ENCODE data around the gene EPN2.

Gene EPN2

DNA sequence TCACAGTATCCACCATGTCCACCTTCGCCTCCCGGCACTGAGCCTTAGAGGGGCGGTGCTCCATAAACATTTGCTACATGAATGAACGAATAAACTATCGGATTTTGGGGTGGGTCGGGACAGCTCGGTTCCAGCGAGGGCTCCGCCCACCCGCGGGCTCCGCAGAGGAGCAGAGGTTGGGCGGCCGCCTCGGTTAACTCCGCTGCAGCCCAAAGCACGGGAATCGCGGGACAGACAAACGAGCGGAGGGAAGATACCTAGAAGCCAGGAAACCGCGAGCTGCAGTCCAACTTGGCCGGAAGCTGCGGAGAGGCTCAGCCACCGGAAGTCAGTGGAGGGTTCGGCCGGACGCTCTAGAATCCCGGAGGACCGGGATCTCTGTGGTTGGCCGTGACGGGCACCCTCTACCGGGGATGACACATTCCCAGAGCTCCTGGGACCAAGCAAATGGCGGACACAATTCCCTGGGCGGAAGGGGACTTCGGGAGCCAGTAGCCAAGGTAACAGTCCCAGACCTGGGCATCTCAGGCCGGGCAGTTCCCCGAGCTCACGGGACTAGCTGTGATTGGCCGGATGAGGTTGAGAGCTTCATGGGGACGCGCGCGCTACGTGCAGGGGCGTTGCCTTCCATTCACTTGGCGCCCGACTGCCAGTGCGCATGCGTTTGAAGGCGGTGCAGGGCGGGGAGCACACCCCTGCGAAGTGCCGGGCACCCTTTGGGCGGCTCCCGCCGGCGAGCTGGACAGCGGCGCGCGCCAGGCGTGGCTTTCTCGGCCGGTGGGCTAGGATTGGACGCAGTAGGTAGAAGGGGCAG lies 140.6 kb downstream of the EPN2 start:
- H3K4me1 ChIP-seq (ENCODE audit: low read depth, poor library complexity, severe bottlenecking) = peaks cover 8% of the 10 kb centered on the region
- peak overlapping the region; percentile 72 for H3K27ac ChIP-seq
- peak overlapping the region; percentile 86 for H3K4me2 ChIP-seq
- no peak overlapping the region for H3K4me3 ChIP-seq (IDR thresholded peaks at IDR 0.05; ENCODE audit: insufficient read depth, low read depth, low read length)
- H3K79me2 ChIP-seq (ENCODE audit: insufficient read depth, low read depth) = no peaks in the 10 kb centered on the region
- peak overlapping the region; percentile 62; the same call in 1 of the 2 replicates for H3K9ac ChIP-seq
- no peak for TF ChIP-seq CTCF (conservative IDR thresholded peaks at IDR 0.05; ENCODE audit: low read depth, low read length)
- no peaks in the 10 kb centered on the region for H3K36me3 ChIP-seq (ENCODE audit: insufficient read depth)
- no peaks in the 10 kb centered on the region for H3K27me3 ChIP-seq (ENCODE audit: insufficient read depth, low read depth)
- H2AFZ ChIP-seq (ENCODE audit: low read depth) = peak overlapping the region; percentile 77
- no peaks in the 10 kb centered on the region for H4K20me1 ChIP-seq (ENCODE audit: insufficient read depth)

DNA sequence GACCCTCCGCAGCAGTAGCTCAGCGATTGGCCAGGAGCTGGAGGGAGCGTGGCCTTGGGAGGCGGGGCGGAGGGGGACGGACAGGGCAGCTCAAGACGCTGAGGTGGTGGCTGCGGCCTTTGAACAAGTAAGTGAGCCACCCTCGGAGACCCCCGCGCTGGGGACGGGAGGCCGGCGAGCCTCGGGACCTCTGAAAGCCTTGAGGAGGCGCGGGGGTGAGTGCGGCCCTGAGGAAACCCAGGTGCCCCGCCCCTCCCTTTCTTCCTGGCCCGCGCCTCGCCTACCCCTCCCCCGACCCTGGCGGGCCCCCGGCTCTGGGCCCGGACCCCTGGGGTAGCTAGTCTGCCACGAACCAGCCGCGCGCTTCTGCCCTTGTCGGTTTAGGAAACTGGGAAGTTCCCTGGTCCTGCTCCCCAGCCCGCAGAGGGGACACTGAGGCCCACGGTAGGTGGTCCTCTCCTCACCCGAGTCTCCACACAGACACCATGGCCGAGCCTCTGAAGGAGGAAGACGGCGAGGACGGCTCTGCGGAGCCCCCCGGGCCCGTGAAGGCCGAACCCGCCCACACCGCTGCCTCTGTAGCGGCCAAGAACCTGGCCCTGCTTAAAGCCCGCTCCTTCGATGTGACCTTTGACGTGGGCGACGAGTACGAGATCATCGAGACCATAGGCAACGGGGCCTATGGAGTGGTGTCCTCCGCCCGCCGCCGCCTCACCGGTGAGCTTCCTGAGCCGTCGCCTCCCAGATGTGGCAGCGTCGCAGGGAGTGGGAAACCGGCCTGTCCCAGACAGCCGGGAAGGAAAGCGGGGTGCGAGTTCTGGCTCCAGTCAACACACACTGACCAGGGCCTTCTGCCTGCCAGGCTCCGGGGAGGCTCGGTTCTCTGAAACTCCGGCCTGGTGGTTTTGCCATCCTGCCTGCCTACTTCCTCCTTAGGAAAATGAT lies 141.5 kb downstream of the EPN2 start, which contains the start of gene MAPK7:
MAPK7 (plus strand) TSS at position 83 of the 945 bp plus-strand sequence; CDS start at position 486, 403 bp downstream.
- Histone ChIP-seq H3K27me3 (ENCODE audit: insufficient read depth, low read depth) (no peaks in the 10 kb centered on the region), H3K27ac (peak within 1 kb of the TSS; percentile 72), H3K4me2 (peak within 1 kb of the TSS; percentile 86), H2AFZ (ENCODE audit: low read depth) (peak within 1 kb of the TSS; percentile 77), H3K4me1 (ENCODE audit: low read depth, poor library complexity, severe bottlenecking) (peaks cover 8% of the 10 kb centered on the region), H4K20me1 (ENCODE audit: insufficient read depth) (no peaks in the 10 kb centered on the region), H3K36me3 (ENCODE audit: insufficient read depth) (no peaks in the 10 kb centered on the region), H3K9ac (peak within 1 kb of the TSS; percentile 62; the same call in 1 of the 2 replicates), H3K4me3 (IDR thresholded peaks at IDR 0.05; ENCODE audit: insufficient read depth, low read depth, low read length) (no peak within 1 kb of the TSS), H3K79me2 (ENCODE audit: insufficient read depth, low read depth) (no peaks in the 10 kb centered on the region)
- TF ChIP-seq CTCF (conservative IDR thresholded peaks at IDR 0.05; ENCODE audit: low read depth, low read length) = no peak

GRCh38 chr17:19379361-19380065 lies 142.3 kb downstream of the EPN2 start:
- H2AFZ ChIP-seq (ENCODE audit: low read depth) = no peak overlapping the region
- H3K4me2 ChIP-seq = peak overlapping the region; percentile 74; the same call in 1 of the 2 replicates
- no peak overlapping the region for H3K27ac ChIP-seq

More at GRCh38 chr17:19379361-19380065, 142.3 kb downstream of the EPN2 start:
- Histone ChIP-seq H3K4me1 (ENCODE audit: low read depth, poor library complexity, severe bottlenecking) (peaks cover 8% of the 10 kb centered on the region), H3K4me3 (IDR thresholded peaks at IDR 0.05; ENCODE audit: insufficient read depth, low read depth, low read length) (no peak overlapping the region), H3K27me3 (ENCODE audit: insufficient read depth, low read depth) (no peaks in the 10 kb centered on the region), H3K79me2 (ENCODE audit: insufficient read depth, low read depth) (no peaks in the 10 kb centered on the region), H3K36me3 (ENCODE audit: insufficient read depth) (no peaks in the 10 kb centered on the region), H4K20me1 (ENCODE audit: insufficient read depth) (no peaks in the 10 kb centered on the region), H3K9ac (no peak overlapping the region)
- TF ChIP-seq CTCF (conservative IDR thresholded peaks at IDR 0.05; ENCODE audit: low read depth, low read length) = no peak

Measured in KMS-11 (cell line).